ENCODE measurements around the gene TLE2. TPM values are rescaled to one million over a fixed set of nuclear protein-coding genes. Genes with fewer than 3 reads are reported as not detected.
"Not testable (repeated sequence)": the region's sequence is repeated elsewhere in the genome, so short reads cannot be mapped to it uniquely, and the experiment has no call there.

The TLE2 gene
- total RNA-seq, 1 donor from 2014 or later = 20.6 TPM

GRCh38 chr19:3038214-3038613 is 9.1 kb upstream of the TLE2 start:
- no peak for DNase-seq (ENCODE audit: low read depth, low spot score)

GRCh38 chr19:3036977-3037544 is 8.0 kb upstream of the TLE2 start:
- not testable (repeated sequence) for DNase-seq (ENCODE audit: low read depth, low spot score)

- peak; percentile 72 for DNase-seq (ENCODE audit: low read depth, low spot score)
Observed at GRCh38 chr19:3036119-3036976, 7.3 kb upstream of the TLE2 start.

GRCh38 chr19:3035542-3036118 is 6.5 kb upstream of the TLE2 start:
- peak; percentile 99 for DNase-seq (ENCODE audit: low read depth, low spot score)

GRCh38 chr19:3034656-3035541 is 5.8 kb upstream of the TLE2 start:
- DNase-seq (ENCODE audit: low read depth, low spot score) = no peak

GRCh38 chr19:3034406-3034655 is 5.3 kb upstream of the TLE2 start:
- DNase-seq (ENCODE audit: low read depth, low spot score) = no peak

- DNase-seq (ENCODE audit: low read depth, low spot score) = no peak
Observed at GRCh38 chr19:3033595-3034405, 4.7 kb upstream of the TLE2 start.

GRCh38 chr19:3031607-3031867 is 2.5 kb upstream of the TLE2 start:
- no peak for DNase-seq (ENCODE audit: low read depth, low spot score)

- DNase-seq (ENCODE audit: low read depth, low spot score) = no peak
Observed at GRCh38 chr19:3028305-3029064, 595 bp downstream of the TLE2 start.

- no peak for DNase-seq (ENCODE audit: low read depth, low spot score)
Observed at GRCh38 chr19:3027981-3028304, 1.1 kb downstream of the TLE2 start.

- DNase-seq (ENCODE audit: low read depth, low spot score) = no peak
Observed at GRCh38 chr19:3027292-3027691, 1.8 kb downstream of the TLE2 start.

- DNase-seq (ENCODE audit: low read depth, low spot score) = no peak
Observed at GRCh38 chr19:3026768-3027167, 2.3 kb downstream of the TLE2 start.

GRCh38 chr19:3025549-3025886 is 3.6 kb downstream of the TLE2 start:
- no peak for DNase-seq (ENCODE audit: low read depth, low spot score)

- no peak for DNase-seq (ENCODE audit: low read depth, low spot score)
Observed at GRCh38 chr19:3024870-3025548, 4.1 kb downstream of the TLE2 start.

GRCh38 chr19:3024509-3024869 is 4.6 kb downstream of the TLE2 start:
- no peak for DNase-seq (ENCODE audit: low read depth, low spot score)

GRCh38 chr19:3020321-3020960 is 8.6 kb downstream of the TLE2 start:
- no peak for DNase-seq (ENCODE audit: low read depth, low spot score)

GRCh38 chr19:3019211-3019854 is 9.7 kb downstream of the TLE2 start:
- no peak for DNase-seq (ENCODE audit: low read depth, low spot score)

GRCh38 chr19:3017923-3018322 is 11.2 kb downstream of the TLE2 start:
- no peak for DNase-seq (ENCODE audit: low read depth, low spot score)

All from pulmonary artery endothelial cell (primary cell).